Measurements from ENCODE around the gene MED19.

GRCh38 chr11:57735619-57736298 lies 23.7 kb upstream of the MED19 start:
- no peak for TF ChIP-seq CTCF (IDR thresholded peaks at IDR 0.05)
- peak in 2 of 3 donors; percentile 43 to 47 for TF ChIP-seq POLR2AphosphoS5 (IDR thresholded peaks at IDR 0.05)
- TF ChIP-seq POLR2A (IDR thresholded peaks at IDR 0.05) = no peak
- TF ChIP-seq EP300 (IDR thresholded peaks at IDR 0.05; ENCODE audit: low read depth) = no peak

All from transverse colon (tissue), 4 donors.